Measurements from ENCODE around the gene DDAH1.

GRCh38 chr1:85467929-85468540 lies 3.1 kb upstream of the DDAH1 start:
- TF ChIP-seq PAX5 (IDR thresholded peaks at IDR 0.05; ENCODE audit: insufficient read depth, low read length, severe bottlenecking) (no peak), SPI1 (IDR thresholded peaks at IDR 0.05; ENCODE audit: low read depth, low read length) (no peak), POLR2A (IDR thresholded peaks at IDR 0.05; ENCODE audit: low read depth, low read length) (no peak), POLR2AphosphoS5 (IDR thresholded peaks at IDR 0.05; ENCODE audit: low read depth, low read length) (no peak), TAF1 (IDR thresholded peaks at IDR 0.05; ENCODE audit: low read depth, low read length) (no peak)

All from GM12891 (cell line).